Measurements from ENCODE around the gene CDC25C. TPM values are rescaled to one million over a fixed set of nuclear protein-coding genes. Genes with fewer than 3 reads are reported as not detected.

Gene CDC25C
- 0.30 and 2.4 TPM in 2 replicates for total RNA-seq

DNA sequence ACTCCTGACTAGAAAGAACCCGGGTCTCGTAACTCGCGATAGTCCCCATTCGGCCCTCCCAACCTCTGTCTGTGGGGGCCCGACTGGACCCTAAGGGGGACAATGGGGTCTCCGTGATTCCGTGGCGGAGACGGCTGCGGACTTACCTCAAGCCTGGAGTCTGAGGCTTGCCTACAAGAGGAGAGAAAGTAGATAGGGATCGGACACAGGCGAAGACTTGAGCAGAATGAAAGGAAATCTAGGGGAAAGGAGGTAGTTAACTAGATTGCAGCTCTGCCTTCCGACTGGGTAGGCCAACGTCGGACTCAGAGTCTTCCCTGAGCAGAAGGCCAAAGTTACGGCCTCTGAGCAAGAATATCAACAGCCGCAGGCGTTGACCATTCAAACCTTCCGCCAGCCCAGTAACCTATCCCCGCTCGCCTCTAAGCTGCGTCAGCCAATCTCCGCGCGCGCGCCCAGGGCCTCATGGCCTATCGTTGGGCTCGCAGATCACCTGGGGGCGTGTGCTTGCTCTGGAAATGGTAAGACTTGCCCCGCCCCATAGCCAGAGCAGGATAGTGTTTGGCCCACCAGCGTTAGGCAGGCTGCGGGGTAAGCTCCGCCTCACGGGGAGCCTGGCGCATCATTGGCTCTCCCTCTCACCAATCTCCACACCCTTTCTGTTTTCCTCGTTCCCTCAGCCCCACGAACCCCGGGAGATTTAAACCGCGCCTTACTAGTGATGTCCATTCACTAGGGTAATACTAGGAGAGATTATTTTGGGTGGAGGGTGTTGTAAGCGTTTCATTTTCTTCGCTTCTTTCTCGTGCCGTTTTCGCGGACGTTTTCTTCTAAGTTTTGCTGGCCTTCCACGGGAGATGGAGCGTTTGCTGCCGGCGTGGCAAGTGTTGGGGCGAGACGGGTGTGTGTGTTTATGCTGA, at the start of gene CDC25C:
TSS of gene CDC25C (minus strand) at position 356 of the 920 bp plus-strand sequence. CDS start 624 bp downstream, outside the sequence.

DNA sequence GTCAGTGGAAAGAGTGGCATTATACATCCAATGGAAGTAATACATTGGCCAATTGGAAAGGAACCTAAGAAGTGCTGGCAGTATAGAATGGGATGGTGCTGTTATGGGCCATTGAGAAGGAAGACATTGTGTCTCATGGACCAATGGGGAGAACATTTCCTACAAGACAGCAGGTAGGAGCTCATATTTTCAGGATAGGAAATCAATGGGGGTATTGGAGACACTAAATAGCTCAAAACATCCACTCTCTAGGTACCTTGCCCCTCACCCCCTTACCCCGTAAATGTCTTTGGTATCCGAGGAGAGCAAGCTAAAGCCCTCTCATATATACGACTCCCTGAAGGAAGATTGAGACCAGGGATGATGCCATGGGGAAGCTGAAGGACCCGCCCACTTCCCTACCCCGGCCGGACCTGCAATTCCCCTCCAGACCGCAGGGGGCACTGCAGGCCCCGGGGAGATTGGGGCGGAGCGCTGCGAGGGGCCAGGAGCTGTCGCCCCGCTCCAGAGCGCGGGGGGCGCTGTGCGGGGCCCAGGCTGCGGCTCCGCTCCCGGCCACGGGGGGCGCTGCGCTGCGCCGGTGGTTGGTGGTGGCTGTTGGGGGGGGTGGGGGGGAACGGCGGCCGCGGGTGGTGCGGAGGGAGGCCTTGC, 20.6 kb upstream of the CDC25C start, which contains the start of gene KDM3B:
TSS of gene KDM3B (plus strand) at position 615 of the 651 bp plus-strand sequence. CDS start 111 bp downstream, outside the sequence.

DNA sequence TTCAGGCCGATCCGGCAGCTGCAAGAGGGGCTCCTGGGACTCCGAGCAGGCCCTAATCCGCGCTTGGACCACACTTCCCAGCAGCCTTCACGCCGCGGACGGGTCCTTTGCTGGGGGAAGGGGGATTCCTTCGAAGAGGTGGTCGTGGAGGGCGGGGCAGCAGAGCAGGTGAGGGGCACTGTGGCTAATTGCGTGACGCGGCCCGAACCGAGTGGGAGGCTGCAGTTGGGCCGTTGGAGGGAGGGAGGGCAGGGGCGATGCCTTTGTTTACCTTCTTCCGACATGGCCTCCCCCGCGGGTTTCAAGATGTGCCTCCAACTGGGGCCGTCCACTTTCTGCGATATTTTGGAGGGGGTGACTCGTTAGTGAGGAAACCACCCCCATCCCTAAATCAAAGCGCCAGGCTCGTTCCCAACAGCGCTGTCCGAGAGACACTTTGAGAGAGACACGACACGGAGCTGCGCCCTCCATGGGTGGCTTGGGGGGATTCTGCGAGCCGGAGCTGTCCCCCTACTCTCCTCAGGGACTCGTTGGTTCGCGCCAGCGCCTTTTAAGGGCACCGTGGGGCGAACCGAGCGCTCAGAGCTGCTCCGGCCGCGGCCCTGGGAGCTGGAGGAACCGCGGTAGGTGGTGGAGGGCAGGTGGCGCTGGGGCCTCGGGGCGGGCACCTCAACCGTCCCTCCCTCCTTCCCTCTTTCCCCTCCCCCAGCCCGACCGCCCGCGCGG, 6.2 kb upstream of the CDC25C start, which contains the start of gene FAM53C:
TSS of gene FAM53C (plus strand) at position 582 of the 726 bp plus-strand sequence. CDS start 3,070 bp downstream, outside the sequence.

DNA sequence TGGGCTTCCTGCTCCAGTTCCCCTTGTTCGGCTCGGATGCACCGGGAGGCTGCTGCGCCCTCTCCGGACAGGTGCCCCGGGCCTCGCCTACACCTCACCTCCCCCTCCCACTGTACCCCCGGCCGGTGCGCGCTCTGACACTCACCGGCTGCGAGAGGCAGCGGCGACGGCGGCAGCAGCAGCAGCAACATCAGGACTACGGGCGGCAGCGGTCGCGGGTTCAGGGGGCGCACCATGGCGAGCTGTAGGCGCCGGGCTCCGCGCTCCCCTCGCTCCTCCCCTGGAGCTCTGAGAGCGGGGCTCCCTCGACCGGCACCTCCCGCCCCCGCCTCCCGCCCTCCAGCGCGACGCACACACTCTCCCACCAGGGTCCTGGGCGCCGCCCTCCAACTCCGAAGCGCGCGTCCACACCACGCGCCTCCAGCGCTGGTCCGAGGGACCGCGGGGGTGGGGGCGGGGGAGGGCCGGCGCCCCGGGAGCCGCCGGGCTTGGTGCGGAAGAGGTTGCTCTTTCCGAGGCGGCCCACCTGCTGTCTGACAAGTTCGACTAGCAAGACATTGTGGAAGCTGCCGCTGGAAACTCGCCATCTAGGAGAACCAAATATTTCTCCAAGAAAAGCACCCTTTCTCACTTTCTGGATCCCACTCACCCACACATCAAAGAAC, 57.3 kb downstream of the CDC25C start, which contains the start of gene GFRA3:
TSS of gene GFRA3 (minus strand) at position 433 of the 665 bp plus-strand sequence. CDS start at position 236, 197 bp downstream.

Other genes with a start within 250 kb of the CDC25C start
- gene WNT8A, start 247.8 kb downstream of the CDC25C start, total RNA-seq: not detected in 2 replicates
- gene NME5, start 192.4 kb downstream of the CDC25C start, total RNA-seq: 2.0 and 2.4 TPM in 2 replicates
- gene BRD8, start 153.2 kb downstream of the CDC25C start, total RNA-seq: 31.5 and 31.9 TPM in 2 replicates
- gene KIF20A, start 152.7 kb downstream of the CDC25C start, total RNA-seq: 3.9 and 27.8 TPM in 2 replicates
- 24.6 and 26.9 TPM in 2 replicates for gene CDC23, start 118.5 kb downstream of the CDC25C start, total RNA-seq
- gene GFRA3, start 57.2 kb downstream of the CDC25C start, total RNA-seq: not detected in 2 replicates
- gene FAM53C, start 6.5 kb upstream of the CDC25C start, total RNA-seq: 20.2 and 24.6 TPM in 2 replicates
- gene KDM3B, start 20.9 kb upstream of the CDC25C start, total RNA-seq: 33.0 and 48.6 TPM in 2 replicates
- 10.4 and 18.2 TPM in 2 replicates for gene REEP2, start 107.3 kb upstream of the CDC25C start, total RNA-seq
- gene EGR1, start 133.7 kb upstream of the CDC25C start, total RNA-seq: 2.1 and 2.7 TPM in 2 replicates
- 137 and 162 TPM in 2 replicates for gene ETF1, start 211.4 kb upstream of the CDC25C start, total RNA-seq
- gene HSPA9, start 243.6 kb upstream of the CDC25C start, total RNA-seq: 405 and 424 TPM in 2 replicates

Measured in smooth muscle cell of the umbilical artery (primary cell).